ENCODE data around the gene FGA. TPM values are rescaled to one million over a fixed set of nuclear protein-coding genes. Genes with fewer than 3 reads are reported as not detected.

FGA gene
- total and polyA plus RNA-seq, 2 of the 8 experiments (the other 6 are each of a cell fraction or from before 2014, with no cell fraction given): not detected

DNA sequence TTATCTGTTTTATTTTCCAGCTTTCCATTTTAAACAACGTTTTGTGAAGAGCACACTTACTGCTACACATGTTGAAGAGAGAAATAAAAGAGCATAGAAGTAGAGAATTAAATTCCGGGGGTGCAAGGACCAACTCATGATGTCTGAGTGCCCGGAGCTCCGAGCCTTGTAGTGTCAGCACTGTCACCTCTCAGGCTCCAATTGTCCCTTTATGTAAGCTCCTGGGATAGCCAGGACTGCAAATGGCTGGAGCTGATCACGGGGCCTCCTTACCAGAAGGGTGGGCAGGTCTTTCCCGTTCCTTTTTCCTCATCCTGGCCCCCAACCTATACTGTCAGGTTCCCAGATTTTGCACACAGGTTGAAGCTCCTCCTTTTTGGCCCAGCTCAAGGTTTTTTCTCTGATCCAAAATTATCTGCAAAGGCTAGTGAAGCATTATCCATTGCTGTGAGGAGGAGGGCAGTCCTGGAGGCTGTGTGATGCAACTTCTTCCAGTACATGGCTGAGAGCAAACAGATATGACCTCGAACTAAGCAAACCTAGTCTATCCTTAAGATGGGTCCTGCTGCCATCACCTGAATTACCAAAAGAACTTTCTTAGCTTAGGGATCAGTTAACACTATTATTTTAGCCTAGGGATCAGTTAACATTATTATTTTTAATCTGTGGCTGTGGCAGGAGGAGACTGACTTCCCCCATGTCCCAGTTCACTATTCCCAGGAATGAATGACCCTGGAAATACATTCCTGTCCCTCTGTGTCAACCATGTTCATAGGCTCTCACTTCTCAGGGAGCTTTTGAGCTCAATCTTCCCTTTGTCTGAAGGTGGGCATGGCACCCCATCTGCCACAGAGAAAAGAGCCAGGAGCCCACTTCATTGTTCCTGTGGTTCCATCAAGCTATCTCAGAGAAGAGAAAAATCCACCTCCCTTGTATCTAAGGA is 22.2 kb upstream of the FGA start, which contains the start of gene FGG:
TSS of gene FGG (minus strand) at position 185 of the 943 bp plus-strand sequence. CDS start at position 138, 47 bp downstream.
- TF ChIP-seq CHD2 (IDR thresholded peaks at IDR 0.05; ENCODE audit: low read length) (no peak), POU5F1 (IDR thresholded peaks at IDR 0.05; ENCODE audit: low read depth, low read length) (no peak), CHD1 (IDR thresholded peaks at IDR 0.05; ENCODE audit: low read depth, low read length) (no peak), FOSL1 (IDR thresholded peaks at IDR 0.05; ENCODE audit: insufficient read depth, low read depth, low read length) (no peak), CTBP2 (IDR thresholded peaks at IDR 0.05; ENCODE audit: borderline replicate concordance, insufficient read depth, insufficient read length, low read length) (no peak), SRF (IDR thresholded peaks at IDR 0.05; ENCODE audit: low read depth, low read length) (no peak), HDAC2 (IDR thresholded peaks at IDR 0.05; ENCODE audit: borderline replicate concordance in 1 of 2, low read depth in 2 of 2, low read length in 2 of 2) (no peak), BRCA1 (IDR thresholded peaks at IDR 0.05; ENCODE audit: low read depth, low read length) (no peak)
- Histone ChIP-seq H3K79me1 (ENCODE audit: low read depth, low read length) (no peaks in the 10 kb centered on the region), H2BK120ac (replicated peaks; ENCODE audit: low read depth, low read length) (no peak within 1 kb of the TSS), H3K79me2 (ENCODE audit: control insufficient read depth in 1 of 2, insufficient read depth in 2 of 2, low read length in 2 of 2) (no peaks in the 10 kb centered on the region), H3K9ac (replicated peaks in 1 of 4; ENCODE audit: extremely low read depth in 1 of 4, low read depth in 3 of 4, low read length in 3 of 4) (no peak within 1 kb of the TSS), H3K4me2 (ENCODE audit: insufficient read depth in 1 of 2, low read depth in 2 of 2, low read length in 2 of 2) (no peak within 1 kb of the TSS), H2BK12ac (ENCODE audit: low read depth, low read length) (no peak within 1 kb of the TSS), H4K8ac (ENCODE audit: extremely low read depth, insufficient read depth, low read length) (no peak within 1 kb of the TSS), H3K4me3 (ENCODE audit: extremely low read depth in 1 of 4, insufficient read depth in 2 of 4, low read depth in 3 of 4, low read length in 4 of 4) (no peak within 1 kb of the TSS), H2BK15ac (ENCODE audit: low read length) (no peak within 1 kb of the TSS), H3K27ac (ENCODE audit: low read depth, low read length) (no peak within 1 kb of the TSS), H3K14ac (ENCODE audit: insufficient read length) (no peak within 1 kb of the TSS), H4K91ac (replicated peaks; ENCODE audit: insufficient read length, low read length) (no peak within 1 kb of the TSS), H4K5ac (ENCODE audit: insufficient read length, low read depth, low read length) (no peak within 1 kb of the TSS), H3K56ac (replicated peaks; ENCODE audit: insufficient read length, low read depth, low read length) (no peak within 1 kb of the TSS), H3K23ac (ENCODE audit: insufficient read length) (no peak within 1 kb of the TSS), H2BK5ac (ENCODE audit: low read depth, low read length) (no peak within 1 kb of the TSS), H4K20me1 (replicated peaks in 1 of 2; ENCODE audit: control insufficient read depth in 1 of 2, insufficient read depth in 2 of 2, low read length in 2 of 2) (no peaks in the 10 kb centered on the region), H3K27me3 (replicated peaks in 1 of 4; ENCODE audit: control insufficient read depth in 3 of 4, extremely low read depth in 1 of 4, insufficient read depth in 3 of 4, low read length in 3 of 4) (peaks cover 0 to 1% (median 0%) of the 10 kb centered on the region in 4 experiments; a peak in 1 of 7 replicates), H3K4me1 (replicated peaks in 1 of 4; ENCODE audit: control insufficient read depth in 3 of 4, insufficient read depth in 4 of 4, low read length in 3 of 4) (no peaks in the 10 kb centered on the region), H3K18ac (ENCODE audit: extremely low read depth, low read length) (no peak within 1 kb of the TSS), H3K9me3 (ENCODE audit: insufficient read depth in 2 of 2, low read depth in 1 of 2, low read length in 1 of 2) (no peaks in the 10 kb centered on the region), H3K36me3 (ENCODE audit: control insufficient read depth in 2 of 4, insufficient read depth in 4 of 4, low read length in 3 of 4) (no peaks in the 10 kb centered on the region), H3K4ac (replicated peaks; ENCODE audit: insufficient read length, low read depth, low read length) (no peak within 1 kb of the TSS), H2AK5ac (ENCODE audit: low read depth, low read length) (no peak within 1 kb of the TSS), H2AFZ (ENCODE audit: low read length) (0 out of 2 replicates have a peak within 1 kb of the TSS, but pooled peaks have one; percentile 65), H2BK20ac (ENCODE audit: low read length) (no peak within 1 kb of the TSS), H3K23me2 (ENCODE audit: low read depth, low read length) (no peaks in the 10 kb centered on the region; the same call in 1 of the 2 replicates)
- ChIA-PET CTCF (ENCODE audit: partially characterized antibody) (interaction anchor here (0.9 to 5.3 kb wide), 11 partner anchors 10 to 166 kb away, joined by 3 to 49 read pairs (median 10); no protein-coding TSS in a partner anchor), POLR2A (ENCODE audit: partially characterized antibody) (interaction anchor here (1.2 kb wide), 1 partner anchor 11 kb away, joined by 3 read pairs; no protein-coding TSS in a partner anchor)
- no peak for FAIRE-seq
- WGBS, 2 experiments (ENCODE audit: extremely low coverage in 1 of 2, insufficient coverage in 1 of 2, insufficient read length in 1 of 2, insufficient replicate concordance in 2 of 2, low coverage in 1 of 2, low lambda C conversion rate in 2 of 2, missing lambda C conversion rate in 1 of 2): 93% methylated on average over 7 of the region's 7 CpGs; no CpG with 5 or more reads in 1 of the 2 experiments
- DNase-seq (ENCODE audit: low read depth in 1 of 2, low spot score in 2 of 2): no peak

Measured in H1 (cell line).